GM21526 (cell line): ENCODE measurements around the gene SCAMP5.
A peak's percentile ranks its signal among the peaks of the same experiment; 100 is the strongest.

Experiments
- ATAC-seq: cut with Tn5 transposase; IDR thresholded peaks from one replicate; pipeline ENCODE4 v1.9.1; 2021; ENCODE audit warnings: moderate library complexity; ENCODE audit not compliant: unreplicated experiment, low FRiP score

The SCAMP5 gene

GRCh38 chr15:75019916-75020315 is 24.6 kb downstream of the SCAMP5 start:
- ATAC-seq: no peak

- no peak for ATAC-seq
Measured at GRCh38 chr15:75021341-75021740, 26.0 kb downstream of the SCAMP5 start.

DNA sequence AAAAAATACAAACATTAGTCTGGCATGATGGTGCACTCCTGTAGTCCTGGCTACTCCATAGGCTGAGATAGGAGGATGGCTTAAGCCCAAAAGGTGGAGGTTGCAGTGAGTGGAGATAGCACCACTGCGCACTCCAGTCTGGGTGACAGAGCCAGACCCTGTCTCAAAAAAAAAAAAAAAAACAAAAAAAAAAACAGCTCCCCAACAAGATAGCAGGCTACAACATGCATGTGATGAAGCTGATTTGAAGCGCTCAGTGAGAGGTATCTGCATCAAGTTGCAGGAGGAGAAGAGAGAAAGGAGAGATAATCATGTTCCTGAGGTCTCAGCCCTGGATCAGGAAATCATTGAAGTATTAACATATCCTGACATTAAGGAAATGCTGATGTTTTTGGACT is 27.4 kb downstream of the SCAMP5 start:
- ATAC-seq: no peak

DNA sequence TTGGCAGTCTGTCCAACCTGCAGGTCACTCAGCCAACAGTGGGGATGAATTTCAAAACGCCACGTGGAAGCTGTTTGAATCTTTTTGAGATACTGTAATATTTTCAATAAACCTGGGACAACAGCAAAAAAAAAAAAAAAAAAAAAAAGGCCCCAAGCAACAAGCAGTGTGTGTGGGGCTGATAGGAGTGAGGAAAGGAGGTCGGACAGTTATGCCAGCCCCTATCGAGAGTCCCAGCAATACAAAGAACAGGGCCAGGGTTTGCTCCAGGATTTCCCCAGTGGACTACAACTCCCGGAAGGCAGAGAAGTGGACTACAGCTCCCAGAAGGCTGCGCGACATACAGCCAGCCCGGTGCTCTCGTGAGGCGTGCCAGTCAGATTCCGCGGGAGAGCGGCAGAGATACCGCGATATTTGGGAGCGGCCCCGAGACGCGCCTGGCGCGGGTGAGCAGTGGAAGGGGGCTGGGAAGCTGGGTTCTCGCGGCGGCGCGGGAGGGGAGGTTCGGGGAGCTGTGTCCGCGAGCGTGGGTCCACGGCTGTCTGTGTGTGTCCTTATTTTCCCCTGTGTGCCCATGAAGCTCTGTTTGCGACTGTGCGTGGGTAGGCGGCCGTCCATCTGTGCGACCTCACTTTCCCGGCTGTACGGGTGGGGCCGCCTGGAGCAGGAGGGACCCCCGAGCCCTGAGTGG is 28.0 kb downstream of the SCAMP5 start, which contains the start of gene PPCDC:
Gene PPCDC, plus strand, starts transcription at position 410 of the 691 bp plus-strand sequence. CDS start 4,729 bp downstream, outside the sequence.
- peak; percentile 80 for ATAC-seq

- ATAC-seq: no peak
Measured at GRCh38 chr15:75023872-75024636, 28.7 kb downstream of the SCAMP5 start.

GRCh38 chr15:75025107-75025506 is 29.7 kb downstream of the SCAMP5 start:
- ATAC-seq: no peak

DNA sequence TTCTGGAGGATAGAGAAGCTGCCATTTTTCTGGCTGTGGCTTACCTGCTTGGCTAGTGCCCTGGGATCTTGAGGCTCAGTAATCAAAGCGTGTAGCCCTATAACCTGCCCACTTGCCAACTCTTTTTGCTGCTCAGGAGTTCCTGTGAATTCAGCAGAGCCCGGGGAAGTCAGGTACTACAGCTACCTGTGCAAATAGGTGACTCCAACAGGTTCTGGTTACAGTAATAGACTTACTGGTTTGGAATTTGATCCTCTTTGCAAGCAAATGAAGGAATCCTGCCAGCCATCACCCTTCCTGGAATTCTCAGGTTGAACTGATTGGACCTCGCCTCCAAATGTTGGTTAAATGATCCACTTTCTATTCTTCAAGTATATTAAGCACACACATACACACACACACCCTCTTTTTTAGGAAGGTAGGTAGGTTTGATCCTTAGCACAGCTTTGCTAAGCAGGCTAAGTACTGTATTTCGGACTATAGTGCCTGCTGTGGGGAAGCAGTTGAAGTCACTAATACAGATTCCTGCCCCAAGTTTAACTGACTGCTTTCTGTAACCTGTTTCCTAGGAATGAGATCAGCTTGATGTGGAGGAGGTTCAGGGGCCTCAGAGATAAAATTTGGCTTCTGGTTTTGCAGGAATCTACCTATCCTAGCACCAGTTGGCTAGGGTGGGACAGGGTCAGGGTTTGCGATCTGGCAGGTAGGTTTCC is 30.3 kb downstream of the SCAMP5 start:
- no peak for ATAC-seq

- ATAC-seq: no peak
Measured at GRCh38 chr15:75027551-75027950, 32.2 kb downstream of the SCAMP5 start.

DNA sequence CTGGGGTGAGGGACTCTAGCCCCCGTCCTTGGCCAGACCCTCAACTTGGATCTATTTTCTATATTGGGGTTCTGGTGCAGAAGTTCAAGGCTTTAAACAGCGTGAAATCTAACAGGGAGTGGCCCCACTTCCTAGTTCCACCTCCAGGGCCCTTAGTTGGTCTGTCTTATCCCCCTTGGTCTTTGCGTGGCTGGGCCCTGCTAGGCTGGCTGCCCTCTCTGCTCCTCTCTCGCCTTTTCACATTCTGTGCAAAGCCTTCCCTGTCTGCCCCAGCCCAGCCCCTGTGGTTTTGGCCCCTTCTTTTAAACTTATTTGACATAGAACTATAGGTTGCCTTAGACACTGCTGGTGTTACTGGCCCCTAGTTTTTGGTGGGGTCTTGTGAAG is 33.6 kb downstream of the SCAMP5 start:
- ATAC-seq: peak; percentile 9

DNA sequence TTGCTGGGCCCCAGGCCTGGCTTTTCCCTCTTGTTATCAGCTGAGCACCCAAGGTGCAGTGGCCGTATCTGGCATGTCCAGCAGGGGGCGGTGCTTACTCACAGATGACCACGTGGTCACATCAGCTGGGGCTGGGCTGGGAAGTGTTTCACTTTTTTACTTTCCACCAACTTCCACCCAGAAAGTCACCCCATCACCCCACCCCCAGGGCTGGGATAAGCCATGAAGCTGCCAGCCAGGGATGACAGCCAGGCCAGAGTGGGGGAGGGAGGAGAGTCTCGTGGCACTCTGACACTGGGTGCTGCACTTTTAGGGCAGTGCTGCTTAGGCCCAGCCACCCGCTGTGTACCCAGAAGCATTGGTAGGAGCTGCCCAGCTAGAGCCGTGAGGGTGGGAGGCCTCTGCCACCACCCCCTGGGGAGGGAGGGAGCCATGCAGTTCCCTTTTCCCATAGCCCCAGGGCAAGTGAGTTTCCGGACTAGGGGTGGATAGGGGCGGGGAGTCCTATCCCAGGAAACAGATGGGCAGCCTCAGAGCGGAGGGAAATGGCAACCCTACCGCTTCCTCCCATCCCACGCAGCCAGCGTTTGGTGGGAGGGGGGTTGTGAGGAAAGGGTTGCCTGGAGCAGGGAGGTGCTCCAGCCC is 34.1 kb downstream of the SCAMP5 start:
- ATAC-seq: peak; percentile 57

- no peak for ATAC-seq
Measured at GRCh38 chr15:75030023-75030413, 34.7 kb downstream of the SCAMP5 start.

DNA sequence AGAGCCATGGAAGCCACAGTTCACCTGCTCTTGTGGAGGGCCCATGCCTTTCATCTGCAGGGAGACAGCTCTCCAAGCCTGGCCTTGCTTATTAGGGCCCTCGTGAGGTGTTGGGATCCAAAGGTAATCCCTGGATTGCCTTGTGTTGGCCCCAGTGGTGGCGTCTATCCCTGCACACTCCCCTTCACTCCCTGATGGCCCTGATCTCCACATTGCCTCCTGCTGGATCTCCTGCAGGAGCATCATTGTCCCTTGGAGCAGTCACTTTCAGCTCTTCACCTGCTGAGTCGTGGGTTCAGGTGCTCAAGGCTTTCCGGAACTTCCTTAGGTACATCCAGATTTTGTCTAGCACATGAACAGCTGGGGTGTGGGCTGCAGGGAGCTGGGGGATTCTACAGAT is 35.1 kb downstream of the SCAMP5 start:
- ATAC-seq: no peak

DNA sequence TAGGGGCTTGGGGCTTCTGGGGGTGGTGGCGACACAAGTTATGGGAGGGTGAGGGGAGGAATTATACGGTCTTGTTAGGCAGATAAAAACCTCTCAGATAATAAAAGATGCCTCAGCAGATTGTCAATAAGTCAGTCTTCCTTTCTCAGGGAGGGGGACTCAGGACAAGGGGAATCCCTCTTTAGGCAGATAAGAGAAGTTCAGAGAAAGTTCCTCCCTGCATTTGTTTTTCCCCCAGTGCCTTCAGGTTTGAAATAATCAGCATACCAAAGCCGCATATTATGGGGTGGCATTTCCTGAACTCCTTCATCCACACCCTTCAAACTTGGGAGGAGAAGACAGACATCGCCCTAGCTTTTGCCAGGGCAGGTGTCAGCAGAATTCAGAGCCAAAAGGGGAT is 36.5 kb downstream of the SCAMP5 start:
- ATAC-seq: no peak

DNA sequence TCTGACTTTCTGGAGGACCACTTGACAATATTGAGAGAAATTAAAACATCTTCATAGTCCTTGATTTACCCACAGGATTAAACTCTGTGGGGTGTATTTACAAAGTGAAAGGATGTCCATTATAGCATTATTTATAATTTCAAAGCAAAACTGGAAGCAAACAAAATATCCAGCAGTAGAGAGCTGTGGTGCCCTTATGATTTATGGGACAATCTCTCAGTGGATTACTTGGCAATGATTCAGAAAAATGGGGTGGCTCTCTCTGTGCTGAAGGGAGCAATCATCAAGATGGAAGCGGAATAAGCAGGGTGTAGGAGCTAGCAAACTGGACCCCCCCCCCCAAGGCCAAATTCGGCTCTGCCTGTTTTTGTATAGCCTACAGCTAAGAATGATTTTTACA is 37.0 kb downstream of the SCAMP5 start:
- no peak for ATAC-seq

DNA sequence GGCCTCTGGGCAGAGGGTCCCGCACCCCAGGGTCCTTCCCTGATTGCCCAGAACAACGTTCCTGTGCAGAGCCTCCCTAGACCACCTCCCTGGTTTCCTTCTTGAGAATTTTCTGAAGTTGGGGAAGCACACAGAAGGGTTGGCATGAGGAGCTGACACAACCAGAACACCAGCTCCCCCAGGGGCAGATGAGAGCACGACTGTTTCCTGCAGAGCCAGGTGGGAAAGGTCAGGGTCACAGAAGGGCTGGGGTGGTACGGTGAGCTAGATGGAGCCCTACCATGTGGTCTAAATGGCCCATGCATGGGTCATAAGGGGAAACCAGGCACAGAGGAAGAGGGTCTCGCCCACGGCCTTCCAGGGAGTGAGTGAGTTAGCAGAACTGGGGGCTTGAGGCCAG is 38.4 kb downstream of the SCAMP5 start:
- ATAC-seq: no peak

GRCh38 chr15:75034615-75035014 is 39.3 kb downstream of the SCAMP5 start:
- no peak for ATAC-seq

- ATAC-seq: no peak
Measured at GRCh38 chr15:75036212-75036616, 40.9 kb downstream of the SCAMP5 start.

DNA sequence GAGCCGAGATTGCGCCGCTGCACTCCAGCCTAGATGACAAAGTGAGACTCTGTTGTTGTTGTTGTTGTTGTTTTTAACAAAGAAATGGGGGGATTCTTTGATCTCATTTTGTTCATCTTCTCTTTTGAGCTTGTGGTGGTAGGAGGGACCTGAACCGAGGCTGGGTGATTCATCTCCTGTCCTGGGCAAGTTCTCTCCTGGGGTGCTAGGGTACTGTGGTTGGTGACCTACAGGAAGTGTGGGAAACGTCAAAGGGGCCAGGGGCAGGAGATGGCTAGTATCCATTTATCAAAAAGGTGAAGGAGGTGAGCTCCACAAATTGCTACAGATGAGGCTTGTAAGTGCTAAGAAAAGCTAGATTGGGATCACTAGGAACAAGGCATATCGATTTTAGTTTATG is 42.3 kb downstream of the SCAMP5 start:
- no peak for ATAC-seq

DNA sequence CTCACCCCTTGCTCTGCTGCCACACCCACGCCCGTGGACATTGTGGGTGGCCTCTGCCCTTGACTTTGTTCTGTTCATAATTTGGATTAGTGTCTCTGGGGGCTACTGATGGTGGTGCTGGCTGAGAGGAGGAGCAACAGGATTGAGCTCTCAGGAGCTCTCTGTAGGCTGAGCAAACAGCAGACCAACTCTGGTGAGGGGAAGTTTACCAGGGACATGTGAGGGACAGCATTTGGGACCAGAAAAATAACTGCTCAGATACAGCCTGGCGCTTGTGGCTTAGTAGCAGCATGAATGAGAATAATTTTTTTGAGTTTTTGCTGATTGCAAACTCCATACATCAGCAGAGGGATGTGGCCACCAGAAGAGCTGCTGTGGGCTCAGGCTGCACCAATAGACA is 42.9 kb downstream of the SCAMP5 start:
- no peak for ATAC-seq

DNA sequence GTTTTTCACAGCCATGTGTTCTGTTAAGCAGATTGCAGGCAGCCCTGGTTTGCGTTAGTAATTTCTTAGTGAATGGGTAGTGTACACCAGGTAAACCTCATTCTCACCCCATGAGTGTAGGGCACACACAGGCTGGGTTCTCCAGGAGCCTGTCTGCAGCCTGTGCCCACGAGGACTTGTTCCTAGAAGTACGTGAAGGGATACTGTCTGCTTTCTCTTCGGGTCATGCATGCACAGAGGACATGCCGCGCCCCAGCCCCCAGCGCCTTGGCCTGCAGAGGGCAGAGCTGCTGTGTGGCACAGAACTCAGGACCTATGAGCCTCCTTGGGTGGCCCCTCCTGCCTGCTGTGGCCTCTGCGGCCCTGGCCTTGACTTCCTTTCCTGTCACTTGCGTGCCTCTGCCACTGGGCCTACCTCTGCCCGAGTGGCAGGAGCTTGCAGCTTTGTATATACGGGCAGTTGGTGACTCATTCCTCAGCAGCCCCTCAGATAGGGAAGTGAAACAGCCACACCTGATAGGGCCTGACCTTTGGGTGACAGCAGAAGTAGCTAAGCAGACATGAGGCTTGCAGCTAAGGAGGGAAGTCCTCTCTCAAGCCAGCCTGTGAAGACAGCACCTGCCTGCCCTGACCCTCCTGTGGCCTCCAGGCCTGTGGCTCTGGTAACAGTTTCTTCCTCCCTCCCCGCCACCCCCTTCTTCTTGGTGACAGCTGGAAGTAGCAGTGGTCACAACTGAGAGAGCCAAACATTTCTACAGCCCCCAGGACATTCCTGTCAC is 47.6 kb downstream of the SCAMP5 start:
- peak; percentile 69 for ATAC-seq
